HEK293 (cell line): ENCODE results near the gene XRN2.

ENCODE experiments used
- CTCF ChIA-PET: fragments of 350-600 bp; formaldehyde crosslinking; extraction: SDS; loops from one replicate; lab custom pipeline; 2021; ENCODE audit warnings: antibody characterized with exemption; lab: Yijun Ruan, JAX
- POLR2A ChIA-PET: fragments of 300-600 bp; formaldehyde crosslinking; extraction: SDS; loops from one replicate; lab custom pipeline; 2020; ENCODE audit warnings: antibody characterized with exemption, inconsistent platforms; lab: Yijun Ruan, JAX
- H3K27ac ChIP-seq: fragments of 200-500 bp; sonication (Bioruptor generic); 2 replicates; pipeline ENCODE4 v1.5.1; 2014; ENCODE audit warnings: low read depth, low read length, control low read depth, inconsistent platforms; ENCODE audit errors: extremely low read depth
- H3K36me3 ChIP-seq, 2 experiments: fragments of 200-500 bp in 1 of 2; sonication (Bioruptor generic) in 1 of 2; 1 replicate in 1 of 2; 2 replicates in 1 of 2; pipeline ENCODE4 v1.5.1; 2014 to 2017; ENCODE audit warnings: inconsistent platforms in 2 of 2, low read length in 2 of 2; ENCODE audit not compliant: control insufficient read depth in 2 of 2, insufficient read depth in 1 of 2
- H3K4me1 ChIP-seq: fragments of 200-500 bp; sonication (Bioruptor generic); 2 replicates; pipeline ENCODE4 v1.5.1; 2014; ENCODE audit warnings: mild to moderate bottlenecking, low read length, inconsistent platforms; ENCODE audit not compliant: control insufficient read depth, insufficient read depth
- H3K4me3 ChIP-seq: 2 replicates; pipeline ENCODE4 v1.5.1; 2011; ENCODE audit warnings: low read depth, mild to moderate bottlenecking, control low read depth, low read length, moderate library complexity
- H3K9me3 ChIP-seq: fragments of 200-500 bp; sonication (Bioruptor generic); 2 replicates; pipeline ENCODE4 v1.5.1; 2014; ENCODE audit warnings: low read depth, low read length, inconsistent platforms; ENCODE audit not compliant: control insufficient read depth, insufficient read depth
- ATF2 ChIP-seq: fragments of 450-650 bp; formaldehyde crosslinking; IDR thresholded peaks from 2 replicates; pipeline ENCODE4 v1.5.1; 2016; ENCODE audit warnings: missing biosample characterization, missing genetic modification characterization, low read depth
- GFI1B ChIP-seq: fragments of 450-650 bp; formaldehyde crosslinking; IDR thresholded peaks from 2 replicates; pipeline ENCODE4 v1.5.1; 2016; ENCODE audit warnings: missing biosample characterization, missing genetic modification characterization
- GLIS2 ChIP-seq: fragments of 450-650 bp; formaldehyde crosslinking; IDR thresholded peaks from 2 replicates; pipeline ENCODE4 v1.5.1; 2016; ENCODE audit warnings: missing biosample characterization, missing genetic modification characterization
- PATZ1 ChIP-seq: fragments of 450-650 bp; formaldehyde crosslinking; IDR thresholded peaks from 2 replicates; pipeline ENCODE4 v1.5.1; 2016; ENCODE audit warnings: missing biosample characterization, missing genetic modification characterization
- PRDM4 ChIP-seq: fragments of 450-650 bp; formaldehyde crosslinking; IDR thresholded peaks from 2 replicates; pipeline ENCODE4 v1.5.1; 2017; ENCODE audit warnings: missing biosample characterization, missing genetic modification characterization
- SETDB1 ChIP-seq: IDR thresholded peaks from one replicate; pipeline ENCODE4 v1.6.1; 2017; ENCODE audit warnings: mild to moderate bottlenecking, low read length, moderate library complexity, mixed read lengths; ENCODE audit not compliant: insufficient read length
- ZFP69B ChIP-seq: fragments of 450-650 bp; formaldehyde crosslinking; IDR thresholded peaks from 2 replicates; pipeline ENCODE4 v1.5.1; 2016; ENCODE audit warnings: missing biosample characterization, missing genetic modification characterization
- ZNF202 ChIP-seq: fragments of 450-650 bp; formaldehyde crosslinking; IDR thresholded peaks from 2 replicates; pipeline ENCODE4 v1.5.1; 2016; ENCODE audit warnings: missing biosample characterization, missing genetic modification characterization, borderline replicate concordance
- ZNF211 ChIP-seq: fragments of 450-650 bp; formaldehyde crosslinking; IDR thresholded peaks from 2 replicates; pipeline ENCODE4 v1.5.1; 2016; ENCODE audit warnings: low read depth, missing biosample characterization, missing genetic modification characterization
- ZNF248 ChIP-seq: fragments of 450-650 bp; formaldehyde crosslinking; IDR thresholded peaks from 2 replicates; pipeline ENCODE4 v1.5.1; 2017; ENCODE audit warnings: missing biosample characterization, missing genetic modification characterization
- ZNF280D ChIP-seq: fragments of 450-650 bp; formaldehyde crosslinking; IDR thresholded peaks from 2 replicates; pipeline ENCODE4 v1.5.1; 2016; ENCODE audit warnings: missing biosample characterization, missing genetic modification characterization
- ZNF324 ChIP-seq: fragments of 450-650 bp; formaldehyde crosslinking; IDR thresholded peaks from 2 replicates; pipeline ENCODE4 v1.5.1; 2016; ENCODE audit warnings: missing biosample characterization, missing genetic modification characterization
- ZNF366 ChIP-seq: fragments of 450-650 bp; formaldehyde crosslinking; conservative IDR thresholded peaks from 2 replicates; pipeline ENCODE4 v1.5.1; 2016; ENCODE audit warnings: missing biosample characterization, missing genetic modification characterization
- ZNF394 ChIP-seq: fragments of 450-650 bp; formaldehyde crosslinking; IDR thresholded peaks from 2 replicates; pipeline ENCODE4 v1.5.1; 2016; ENCODE audit warnings: missing biosample characterization, missing genetic modification characterization, mild to moderate bottlenecking, moderate library complexity, borderline replicate concordance
- ZNF645 ChIP-seq: fragments of 450-650 bp; formaldehyde crosslinking; IDR thresholded peaks from 2 replicates; pipeline ENCODE4; 2016; ENCODE audit warnings: missing biosample characterization, missing genetic modification characterization
- ZNF747 ChIP-seq: fragments of 450-650 bp; formaldehyde crosslinking; IDR thresholded peaks from 2 replicates; pipeline ENCODE4 v1.5.1; 2016; ENCODE audit warnings: missing biosample characterization, missing genetic modification characterization
- ZSCAN16 ChIP-seq: fragments of 450-650 bp; formaldehyde crosslinking; IDR thresholded peaks from 2 replicates; pipeline ENCODE4 v1.5.1; 2016; ENCODE audit warnings: missing biosample characterization, missing genetic modification characterization
- ZSCAN30 ChIP-seq: fragments of 450-650 bp; IDR thresholded peaks from 2 replicates; pipeline ENCODE4 v1.5.1; 2018; ENCODE audit warnings: missing biosample characterization, mild to moderate bottlenecking, missing genetic modification characterization, moderate library complexity
- TF ChIP-seq, protein P1 (sequence below): fragments of 450-650 bp; formaldehyde crosslinking; IDR thresholded peaks from 2 replicates; pipeline ENCODE4 v1.5.1; 2016; ENCODE audit warnings: missing biosample characterization, missing genetic modification characterization
- TF ChIP-seq, protein P2 (sequence below): fragments of 450-650 bp; IDR thresholded peaks from 2 replicates; pipeline ENCODE4 v1.5.1; 2018; ENCODE audit warnings: missing biosample characterization, missing genetic modification characterization

XRN2 gene

DNA sequence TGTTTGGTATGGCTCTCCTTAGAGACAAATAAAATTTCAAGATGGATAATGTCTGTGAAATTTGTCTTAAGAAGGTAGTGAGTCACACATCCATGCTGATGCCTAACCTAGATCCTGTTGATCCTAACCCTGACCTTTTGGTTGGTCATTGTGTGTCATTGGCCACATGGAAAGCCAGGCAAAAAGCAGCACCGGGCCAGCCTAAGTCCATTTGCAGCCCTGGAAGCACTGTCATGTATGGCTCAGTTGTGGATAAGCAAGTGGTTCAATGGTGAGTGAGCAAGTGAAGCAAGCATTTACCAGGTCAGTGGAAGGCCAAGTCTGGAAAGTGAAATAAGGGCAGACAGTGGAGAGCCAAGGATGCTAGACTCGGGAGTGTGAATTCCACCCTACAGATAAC lies 12.1 kb upstream of the XRN2 start (continued):
- TF ChIP-seq ZNF645 (tag by site-specific recombination): no peak
- no peak for TF ChIP-seq ZSCAN30
- TF ChIP-seq PRDM4 (tag by site-specific recombination): no peak
- TF ChIP-seq ZNF366: no peak
- TF ChIP-seq GFI1B: no peak
- no peak for TF ChIP-seq ZNF211 (tag by site-specific recombination)
- TF ChIP-seq ZNF324: no peak
- no peak for TF ChIP-seq ZNF280D (tag by site-specific recombination)
- TF ChIP-seq ATF2 (tag by site-specific recombination): no peak
- TF ChIP-seq ZFP69B (tag by site-specific recombination): no peak
- no peak for TF ChIP-seq ZNF394 (tag by site-specific recombination)

- no peaks in the 10 kb centered on the region for H3K4me1 ChIP-seq
- POLR2A ChIA-PET: no interaction called here
- H3K27ac ChIP-seq: no peak overlapping the region
- CTCF ChIA-PET: no interaction called here
- no peaks in the 10 kb centered on the region for H3K36me3 ChIP-seq
- no peak overlapping the region for H3K4me3 ChIP-seq
- no peaks in the 10 kb centered on the region for H3K9me3 ChIP-seq
- TF ChIP-seq ZNF747: no peak
- TF ChIP-seq ZNF202: no peak
- TF ChIP-seq, protein P1, sequence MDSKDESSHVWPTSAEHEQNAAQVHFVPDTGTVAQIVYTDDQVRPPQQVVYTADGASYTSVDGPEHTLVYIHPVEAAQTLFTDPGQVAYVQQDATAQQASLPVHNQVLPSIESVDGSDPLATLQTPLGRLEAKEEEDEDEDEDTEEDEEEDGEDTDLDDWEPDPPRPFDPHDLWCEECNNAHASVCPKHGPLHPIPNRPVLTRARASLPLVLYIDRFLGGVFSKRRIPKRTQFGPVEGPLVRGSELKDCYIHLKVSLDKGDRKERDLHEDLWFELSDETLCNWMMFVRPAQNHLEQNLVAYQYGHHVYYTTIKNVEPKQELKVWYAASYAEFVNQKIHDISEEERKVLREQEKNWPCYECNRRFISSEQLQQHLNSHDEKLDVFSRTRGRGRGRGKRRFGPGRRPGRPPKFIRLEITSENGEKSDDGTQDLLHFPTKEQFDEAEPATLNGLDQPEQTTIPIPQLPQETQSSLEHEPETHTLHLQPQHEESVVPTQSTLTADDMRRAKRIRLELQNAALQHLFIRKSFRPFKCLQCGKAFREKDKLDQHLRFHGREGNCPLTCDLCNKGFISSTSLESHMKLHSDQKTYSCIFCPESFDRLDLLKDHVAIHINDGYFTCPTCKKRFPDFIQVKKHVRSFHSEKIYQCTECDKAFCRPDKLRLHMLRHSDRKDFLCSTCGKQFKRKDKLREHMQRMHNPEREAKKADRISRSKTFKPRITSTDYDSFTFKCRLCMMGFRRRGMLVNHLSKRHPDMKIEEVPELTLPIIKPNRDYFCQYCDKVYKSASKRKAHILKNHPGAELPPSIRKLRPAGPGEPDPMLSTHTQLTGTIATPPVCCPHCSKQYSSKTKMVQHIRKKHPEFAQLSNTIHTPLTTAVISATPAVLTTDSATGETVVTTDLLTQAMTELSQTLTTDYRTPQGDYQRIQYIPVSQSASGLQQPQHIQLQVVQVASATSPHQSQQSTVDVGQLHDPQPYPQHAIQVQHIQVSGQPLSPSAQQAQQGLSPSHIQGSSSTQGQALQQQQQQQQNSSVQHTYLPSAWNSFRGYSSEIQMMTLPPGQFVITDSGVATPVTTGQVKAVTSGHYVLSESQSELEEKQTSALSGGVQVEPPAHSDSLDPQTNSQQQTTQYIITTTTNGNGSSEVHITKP (tag by site-specific recombination): no peak
- no peak for TF ChIP-seq ZNF324
- no peak for TF ChIP-seq SETDB1
- TF ChIP-seq PATZ1: no peak
- no peak for TF ChIP-seq GLIS2 (tag by site-specific recombination)
- TF ChIP-seq ZNF248: no peak
- TF ChIP-seq, protein P2, sequence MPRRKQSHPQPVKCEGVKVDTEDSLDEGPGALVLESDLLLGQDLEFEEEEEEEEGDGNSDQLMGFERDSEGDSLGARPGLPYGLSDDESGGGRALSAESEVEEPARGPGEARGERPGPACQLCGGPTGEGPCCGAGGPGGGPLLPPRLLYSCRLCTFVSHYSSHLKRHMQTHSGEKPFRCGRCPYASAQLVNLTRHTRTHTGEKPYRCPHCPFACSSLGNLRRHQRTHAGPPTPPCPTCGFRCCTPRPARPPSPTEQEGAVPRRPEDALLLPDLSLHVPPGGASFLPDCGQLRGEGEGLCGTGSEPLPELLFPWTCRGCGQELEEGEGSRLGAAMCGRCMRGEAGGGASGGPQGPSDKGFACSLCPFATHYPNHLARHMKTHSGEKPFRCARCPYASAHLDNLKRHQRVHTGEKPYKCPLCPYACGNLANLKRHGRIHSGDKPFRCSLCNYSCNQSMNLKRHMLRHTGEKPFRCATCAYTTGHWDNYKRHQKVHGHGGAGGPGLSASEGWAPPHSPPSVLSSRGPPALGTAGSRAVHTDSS (tag by site-specific recombination): no peak
- TF ChIP-seq ZSCAN16 (tag by site-specific recombination): no peak
Measured at GRCh38 chr20:21294755-21295154, 8.4 kb upstream of the XRN2 start.
